Nephron (organoid): ENCODE data around the gene PHOSPHO1.

Experiments used
- H3K27ac Mint-ChIP-seq, 3 experiments: 2 replicates each; pipeline ENCODE4 v1.8.0; 2020; ENCODE audit warnings: mixed read lengths in 3 of 3, mild to moderate bottlenecking in 2 of 3, moderate library complexity in 1 of 3
- H3K27me3 Mint-ChIP-seq: 2 replicates; pipeline ENCODE4 v1.8.0; 2021; ENCODE audit warnings: low read depth, mild to moderate bottlenecking, moderate library complexity, mixed read lengths
- H3K36me3 Mint-ChIP-seq: 2 replicates; pipeline ENCODE4 v1.8.0; 2020; ENCODE audit warnings: low read depth, mixed read lengths
- H3K4me1 Mint-ChIP-seq: 2 replicates; pipeline ENCODE4 v1.8.0; 2020; ENCODE audit warnings: mixed read lengths
- H3K4me3 Mint-ChIP-seq, 3 experiments: 2 replicates each; pipeline ENCODE4 v1.8.0; 2020; ENCODE audit warnings: mild to moderate bottlenecking in 3 of 3, mixed read lengths in 3 of 3, moderate library complexity in 2 of 3
- H3K9me3 Mint-ChIP-seq: 2 replicates; pipeline ENCODE4 v1.8.0; 2020; ENCODE audit warnings: mixed read lengths
- CTCF ChIP-seq, 3 experiments: fragments of 200-600 bp; sonication (generic); IDR thresholded peaks; one replicate each; pipeline ENCODE4 v1.5.0; 2021; ENCODE audit warnings: antibody characterized with exemption in 3 of 3; ENCODE audit not compliant: unreplicated experiment in 3 of 3

Gene PHOSPHO1

GRCh38 chr17:49217651-49218413 lies 12.8 kb downstream of the PHOSPHO1 start:
- no peak overlapping the region for H3K4me3 Mint-ChIP-seq
- peaks cover 28% of the 10 kb centered on the region for H3K27me3 Mint-ChIP-seq
- H3K9me3 Mint-ChIP-seq: no peaks in the 10 kb centered on the region
- H3K27ac Mint-ChIP-seq: no peak overlapping the region
- H3K36me3 Mint-ChIP-seq: no peaks in the 10 kb centered on the region
- no peak for TF ChIP-seq CTCF (IDR thresholded peaks at IDR 0.05; ENCODE audit: unreplicated experiment in 3 of 3)
- no peaks in the 10 kb centered on the region for H3K4me1 Mint-ChIP-seq

- TF ChIP-seq CTCF (IDR thresholded peaks at IDR 0.05; ENCODE audit: unreplicated experiment in 3 of 3): no peak
- H3K9me3 Mint-ChIP-seq: no peaks in the 10 kb centered on the region
- H3K27ac Mint-ChIP-seq: no peak overlapping the region
These were observed 13.5 kb downstream of the PHOSPHO1 start for GRCh38 chr17:49216953-49217650.

GRCh38 chr17:49216482-49216881 lies 14.1 kb downstream of the PHOSPHO1 start:
- H3K27ac Mint-ChIP-seq: no peak overlapping the region
- no peak overlapping the region for H3K4me3 Mint-ChIP-seq
- no peaks in the 10 kb centered on the region for H3K36me3 Mint-ChIP-seq
- H3K27me3 Mint-ChIP-seq: peaks cover 18% of the 10 kb centered on the region
- no peaks in the 10 kb centered on the region for H3K9me3 Mint-ChIP-seq
- H3K4me1 Mint-ChIP-seq: peaks cover 5% of the 10 kb centered on the region
- TF ChIP-seq CTCF (IDR thresholded peaks at IDR 0.05; ENCODE audit: unreplicated experiment in 3 of 3): no peak

More at GRCh38 chr17:49216953-49217650, 13.5 kb downstream of the PHOSPHO1 start:
- H3K4me1 Mint-ChIP-seq: peaks cover 3% of the 10 kb centered on the region
- H3K36me3 Mint-ChIP-seq: no peaks in the 10 kb centered on the region
- no peak overlapping the region for H3K4me3 Mint-ChIP-seq
- peaks cover 23% of the 10 kb centered on the region for H3K27me3 Mint-ChIP-seq

GRCh38 chr17:49214676-49215360 lies 15.8 kb downstream of the PHOSPHO1 start:
- no peaks in the 10 kb centered on the region for H3K9me3 Mint-ChIP-seq

GRCh38 chr17:49213847-49214246 lies 16.7 kb downstream of the PHOSPHO1 start:
- peaks cover 22% of the 10 kb centered on the region for H3K27me3 Mint-ChIP-seq
- H3K4me3 Mint-ChIP-seq: no peak overlapping the region
- H3K4me1 Mint-ChIP-seq: peaks cover 13% of the 10 kb centered on the region
- H3K27ac Mint-ChIP-seq: no peak overlapping the region
- no peaks in the 10 kb centered on the region for H3K9me3 Mint-ChIP-seq
- no peak for TF ChIP-seq CTCF (IDR thresholded peaks at IDR 0.05; ENCODE audit: unreplicated experiment in 3 of 3)
- H3K36me3 Mint-ChIP-seq: no peaks in the 10 kb centered on the region

More at GRCh38 chr17:49214676-49215360, 15.8 kb downstream of the PHOSPHO1 start:
- no peaks in the 10 kb centered on the region for H3K36me3 Mint-ChIP-seq
- H3K27me3 Mint-ChIP-seq: peaks cover 16% of the 10 kb centered on the region
- H3K4me3 Mint-ChIP-seq: no peak overlapping the region
- peaks cover 12% of the 10 kb centered on the region for H3K4me1 Mint-ChIP-seq
- no peak overlapping the region for H3K27ac Mint-ChIP-seq
- TF ChIP-seq CTCF (IDR thresholded peaks at IDR 0.05; ENCODE audit: unreplicated experiment in 3 of 3): no peak
